PC-9 (cell line): Measurements from ENCODE around the gene SSUH2.

ENCODE experiments used
- CTCF ChIP-seq: fragments of 200-600 bp; sonication (generic); conservative IDR thresholded peaks from 2 replicates; pipeline ENCODE4 v1.6.1; 2017; ENCODE audit warnings: mixed run types, antibody characterized with exemption, mild to moderate bottlenecking, moderate library complexity
- EZH2 ChIP-seq: fragments of 200-600 bp; sonication (generic); IDR thresholded peaks from 2 replicates; pipeline ENCODE4 v1.8.0; 2017; ENCODE audit warnings: antibody characterized with exemption, low read depth

GRCh38 chr3:8646313-8646938, 1.8 kb upstream of the SSUH2 start:
- TF ChIP-seq CTCF (no peak), EZH2 (no peak)
